CD14-positive monocyte (primary cell): ENCODE data around the gene HBG2. TPM values are rescaled to one million over a fixed set of nuclear protein-coding genes. Genes with fewer than 3 reads are reported as not detected.

Source experiments
- DNase-seq, 3 donors: peaks; one replicate each; pipeline ENCODE4 v3.0.0-alpha.2; 2011 to 2022
- H2AFZ ChIP-seq: 2 replicates; pipeline ENCODE4 v1.6.0; 2012; ENCODE audit warnings: mild to moderate bottlenecking, low read depth, low read length, inconsistent platforms; ENCODE audit not compliant: insufficient read depth, poor library complexity, severe bottlenecking
- H3K27ac ChIP-seq, 2 donors: 1 replicate in 1 of 2; 2 replicates in 1 of 2; pipeline ENCODE4 v1.5.1; 2012 to 2013; ENCODE audit warnings: low read length in 2 of 2, control low read depth in 1 of 2, inconsistent platforms in 1 of 2, low read depth in 1 of 2, mild to moderate bottlenecking in 1 of 2
- H3K27me3 ChIP-seq, 2 donors: one replicate each; pipeline versions ENCODE4 v1.6.0 to v1.6.1; 2011 to 2013; ENCODE audit warnings: low read length in 2 of 2; ENCODE audit not compliant: control insufficient read depth in 2 of 2, insufficient read depth in 2 of 2
- H3K36me3 ChIP-seq, 2 donors: replicated peaks in 1 of 2; 1 replicate in 1 of 2; 2 replicates in 1 of 2; pipeline versions ENCODE4 v1.5.1 to v1.6.1; 2012 to 2013; ENCODE audit warnings: low read length in 2 of 2, control low read depth in 1 of 2, inconsistent platforms in 1 of 2, mild to moderate bottlenecking in 1 of 2; ENCODE audit not compliant: insufficient read depth in 2 of 2, control insufficient read depth in 1 of 2
- H3K4me1 ChIP-seq, 2 donors: 1 replicate in 1 of 2; 2 replicates in 1 of 2; pipeline versions ENCODE4 v1.5.1 to v1.6.1; 2012 to 2013; ENCODE audit warnings: low read length in 2 of 2, control low read depth in 1 of 2, inconsistent platforms in 1 of 2, mild to moderate bottlenecking in 1 of 2, moderate library complexity in 1 of 2; ENCODE audit not compliant: insufficient read depth in 2 of 2, control insufficient read depth in 1 of 2
- H3K4me2 ChIP-seq: replicated peaks from 2 replicates; pipeline ENCODE3; 2012; ENCODE audit warnings: low read length, moderate library complexity, mild to moderate bottlenecking; ENCODE audit not compliant: poor library complexity, severe bottlenecking; ENCODE audit errors: extremely low read depth
- H3K4me3 ChIP-seq, 3 experiments: fragments of 200-600 bp in 1 of 3; sonication (generic) in 1 of 3; replicated peaks in 1 of 3; 1 replicate in 2 of 3; 2 replicates in 1 of 3; pipeline ENCODE4 v1.5.1; 2011 to 2013; ENCODE audit warnings: low read length in 3 of 3, mild to moderate bottlenecking in 3 of 3, control low read depth in 2 of 3, low read depth in 2 of 3, inconsistent platforms in 1 of 3, moderate library complexity in 1 of 3
- H3K79me2 ChIP-seq: 2 replicates; pipeline ENCODE4 v1.6.0; 2012; ENCODE audit warnings: mild to moderate bottlenecking, control low read depth, inconsistent platforms, low read length, moderate library complexity; ENCODE audit not compliant: insufficient read depth
- H3K9ac ChIP-seq: 2 replicates; pipeline ENCODE4 v1.6.0; 2017; ENCODE audit warnings: low read length, mild to moderate bottlenecking; ENCODE audit not compliant: insufficient read depth, poor library complexity, severe bottlenecking
- H3K9me3 ChIP-seq, 2 donors: replicated peaks in 1 of 2; 1 replicate in 1 of 2; 2 replicates in 1 of 2; pipeline versions ENCODE4 v1.5.1 to v1.6.1; 2012 to 2013; ENCODE audit warnings: low read length in 2 of 2, control low read depth in 1 of 2; ENCODE audit not compliant: control insufficient read depth in 1 of 2, insufficient read depth in 1 of 2
- H4K20me1 ChIP-seq: 2 replicates; pipeline ENCODE4 v1.6.0; 2012; ENCODE audit warnings: mild to moderate bottlenecking, low read length, control low read depth, moderate library complexity; ENCODE audit not compliant: insufficient read depth
- H3K27ac Mint-ChIP-seq, 7 donors: one replicate each; pipeline ENCODE4 v1.8.0; 2020; ENCODE audit warnings: mild to moderate bottlenecking in 7 of 7, mixed read lengths in 7 of 7, moderate library complexity in 6 of 7, inconsistent platforms in 2 of 7
- H3K27me3 Mint-ChIP-seq, 3 donors: one replicate each; pipeline ENCODE4 v1.8.0; 2021 to 2022; ENCODE audit warnings: low read depth in 3 of 3, mild to moderate bottlenecking in 3 of 3, mixed read lengths in 3 of 3, moderate library complexity in 3 of 3, inconsistent platforms in 1 of 3
- H3K36me3 Mint-ChIP-seq, 2 donors: one replicate each; pipeline ENCODE4 v1.8.0; 2020; ENCODE audit warnings: mixed read lengths in 2 of 2, inconsistent platforms in 1 of 2, mild to moderate bottlenecking in 1 of 2
- H3K4me1 Mint-ChIP-seq: one replicate; pipeline ENCODE4 v1.8.0; 2020; ENCODE audit warnings: mild to moderate bottlenecking, mixed read lengths
- H3K4me3 Mint-ChIP-seq, 2 donors: one replicate each; pipeline ENCODE4 v1.8.0; 2020; ENCODE audit warnings: mild to moderate bottlenecking in 2 of 2, mixed read lengths in 2 of 2, moderate library complexity in 1 of 2
- H3K9me3 Mint-ChIP-seq, 7 donors: one replicate each; pipeline ENCODE4 v1.8.0; 2020 to 2022; ENCODE audit warnings: mixed read lengths in 7 of 7, mild to moderate bottlenecking in 6 of 7, moderate library complexity in 6 of 7, inconsistent platforms in 2 of 7
- CTCF ChIP-seq: fragments of 200-600 bp; IDR thresholded peaks from one replicate; pipeline ENCODE4 v1.8.0; 2022; ENCODE audit warnings: antibody characterized with exemption, mild to moderate bottlenecking
- WGBS: methylation state at CpG from one replicate; pipeline ENCODE4 v1.1.5; 2013; ENCODE audit warnings: missing lambda C conversion rate; ENCODE audit not compliant: insufficient coverage; 5-methylcytosine and 5-hydroxymethylcytosine counted together
- intact Hi-C, 2 donors: fragments of 100-400 bp; cut with micrococcal nuclease; formaldehyde crosslinking; loops; one replicate each; pipeline versions ENCODE4 v1.15.0 to v1.15.1; 2023
- polyA plus RNA-seq, 3 donors: library from polyadenylated mRNA; depleted of rRNA in 1 of 3; unstranded in 2 of 3; stranded (reverse) in 1 of 3; fragments of 300-500 nt in 2 of 3; fragments of >200 nt in 1 of 3; fragmentation: Illumina TruSeq in 2 of 3; gene quantifications; 1 replicate in 2 of 3; 2 replicates in 1 of 3; pipeline ENCODE4 v1.2.3, GENCODE V29; 2012 to 2021

HBG2 gene
- polyA plus RNA-seq, 3 donors = 5.1 TPM; not detected in 2

- Histone ChIP-seq H3K4me1 (no peaks in the 10 kb centered on the region), H3K4me3 (no peak overlapping the region), H3K4me2 (no peak overlapping the region), H3K27ac (no peak overlapping the region), H3K36me3 (no peaks in the 10 kb centered on the region), H3K27me3 (no peaks in the 10 kb centered on the region), H3K9me3 (no peaks in the 10 kb centered on the region), H3K9ac (no peak overlapping the region), H2AFZ (no peak overlapping the region), H3K79me2 (no peaks in the 10 kb centered on the region), H4K20me1 (no peaks in the 10 kb centered on the region)
- TF ChIP-seq CTCF = no peak
- no peak overlapping the region for H3K27ac Mint-ChIP-seq
- intact Hi-C loops = no loop called here
- DNase-seq = no peak
- H3K36me3 Mint-ChIP-seq = no peaks in the 10 kb centered on the region
- no peaks in the 10 kb centered on the region for H3K4me1 Mint-ChIP-seq
- no CpG with 5 or more reads among the region's 2 CpGs for WGBS
- no peak overlapping the region for H3K4me3 Mint-ChIP-seq
- H3K27me3 Mint-ChIP-seq = peaks cover 0 to 2% (median 0%) of the 10 kb centered on the region in 3 donors
- peaks cover 0 to 2% (median 0%) of the 10 kb centered on the region in 7 donors for H3K9me3 Mint-ChIP-seq
These were observed 14.1 kb downstream of the HBG2 start for GRCh38 chr11:5240458-5240857.

- H3K9me3 ChIP-seq = no peaks in the 10 kb centered on the region
- Mint-ChIP-seq H3K4me1 (no peaks in the 10 kb centered on the region), H3K27ac (no peak overlapping the region), H3K9me3 (peaks cover 0 to 2% (median 0%) of the 10 kb centered on the region in 7 donors), H3K36me3 (no peaks in the 10 kb centered on the region), H3K4me3 (no peak overlapping the region), H3K27me3 (peaks cover 0 to 2% (median 0%) of the 10 kb centered on the region in 3 donors)
- no peaks in the 10 kb centered on the region for H3K79me2 ChIP-seq
- H4K20me1 ChIP-seq = no peaks in the 10 kb centered on the region
- no peak overlapping the region for H3K4me2 ChIP-seq
- H3K9ac ChIP-seq = no peak overlapping the region
- no peaks in the 10 kb centered on the region for H3K27me3 ChIP-seq
- H2AFZ ChIP-seq = no peak overlapping the region
- intact Hi-C loops = no loop called here
- H3K4me1 ChIP-seq = no peaks in the 10 kb centered on the region
- H3K27ac ChIP-seq = no peak overlapping the region
- H3K4me3 ChIP-seq = no peak overlapping the region
- no peak for DNase-seq
- TF ChIP-seq CTCF = no peak
- H3K36me3 ChIP-seq = no peaks in the 10 kb centered on the region
- WGBS = no CpG with 5 or more reads among the region's 1 CpG
These were observed 14.5 kb downstream of the HBG2 start for GRCh38 chr11:5240056-5240455.
